RWPE1 (cell line): Measurements from ENCODE around the gene IFI27.

ENCODE experiments used
- CTCF ChIA-PET: fragments of 350-600 bp; sonication (Branson Sonifier 250); formaldehyde crosslinking; extraction: SDS; loops from one replicate; lab custom pipeline; 2021; lab: Yijun Ruan, JAX
- POLR2A ChIA-PET: fragments of 400-600 bp; formaldehyde crosslinking; extraction: SDS; loops from one replicate; lab custom pipeline; 2020; ENCODE audit warnings: antibody characterized with exemption; ENCODE audit not compliant: low non-redundant PET; lab: Yijun Ruan, JAX
- DNase-seq: peaks from one replicate; pipeline ENCODE4 v3.0.0; 2012; ENCODE audit warnings: low spot score
- H3K27ac ChIP-seq: fragments of 450-650 bp; 2 replicates; pipeline ENCODE4 v1.5.1; 2017
- CTCF ChIP-seq: fragments of 450-650 bp; conservative IDR thresholded peaks from 2 replicates; pipeline ENCODE4 v1.5.1; 2017; ENCODE audit warnings: low read depth, mild to moderate bottlenecking

Gene IFI27

GRCh38 chr14:94088516-94088915 lies 22.0 kb upstream of the IFI27 start:
- POLR2A ChIA-PET, result interaction anchor here (0.6 kb wide), 1 partner anchor 53 kb away, joined by 5 read pairs; no protein-coding TSS in a partner anchor
- TF ChIP-seq CTCF, result no peak
- H3K27ac ChIP-seq, result no peak overlapping the region
- CTCF ChIA-PET, result no interaction called here
- DNase-seq, result no peak

GRCh38 chr14:94089479-94089878 lies 21.1 kb upstream of the IFI27 start:
- CTCF ChIA-PET, result no interaction called here
- POLR2A ChIA-PET, result no interaction called here
- H3K27ac ChIP-seq, result no peak overlapping the region
- TF ChIP-seq CTCF, result no peak
- DNase-seq, result no peak

- POLR2A ChIA-PET, result no interaction called here
- DNase-seq, result no peak
- CTCF ChIA-PET, result interaction anchor here (0.6 to 0.7 kb wide), 3 partner anchors 85 to 858 kb away, joined by 3 read pairs; no protein-coding TSS in a partner anchor
- TF ChIP-seq CTCF, result no peak
- no peak overlapping the region for H3K27ac ChIP-seq
Measured at GRCh38 chr14:94093418-94093817, 17.1 kb upstream of the IFI27 start.

GRCh38 chr14:94097091-94097490 lies 13.4 kb upstream of the IFI27 start:
- no peak for DNase-seq
- TF ChIP-seq CTCF, result no peak
- POLR2A ChIA-PET, result interaction anchor here (0.6 kb wide), 1 partner anchor 72 kb away, joined by 4 read pairs; no protein-coding TSS in a partner anchor
- H3K27ac ChIP-seq, result no peak overlapping the region
- CTCF ChIA-PET, result no interaction called here

GRCh38 chr14:94098326-94098992 lies 12.1 kb upstream of the IFI27 start:
- no peak for TF ChIP-seq CTCF
- DNase-seq, result no peak
- ChIA-PET CTCF (no interaction called here), POLR2A (no interaction called here)
- no peak overlapping the region for H3K27ac ChIP-seq

GRCh38 chr14:94099006-94099405 lies 11.5 kb upstream of the IFI27 start:
- no peak for TF ChIP-seq CTCF
- H3K27ac ChIP-seq, result no peak overlapping the region
- DNase-seq, result no peak
- ChIA-PET POLR2A (no interaction called here), CTCF (no interaction called here)
